Muscle layer of duodenum (tissue), 2 donors: ENCODE measurements around the gene EVI5L.
A peak's percentile ranks its signal among the peaks of the same experiment; 100 is the strongest.
"Not testable (repeated sequence)": the region's sequence is repeated elsewhere in the genome, so short reads cannot be mapped to it uniquely, and the experiment has no call there.

Experiments used
- H3K27ac ChIP-seq: one replicate; pipeline ENCODE4 v1.7.0; 2013; ENCODE audit warnings: mild to moderate bottlenecking, low read length
- H3K27me3 ChIP-seq: one replicate; pipeline ENCODE4 v1.7.0; 2013; ENCODE audit warnings: low read depth, mild to moderate bottlenecking, control low read depth, low read length
- H3K36me3 ChIP-seq, 2 donors: one replicate each; pipeline ENCODE4 v1.7.0; 2013; ENCODE audit warnings: low read length in 2 of 2, control low read depth in 1 of 2, mild to moderate bottlenecking in 1 of 2; ENCODE audit not compliant: insufficient read depth in 2 of 2, control insufficient read depth in 1 of 2
- H3K4me1 ChIP-seq, 2 donors: one replicate each; pipeline ENCODE4 v1.7.0; 2013; ENCODE audit warnings: low read length in 2 of 2, mild to moderate bottlenecking in 2 of 2, control low read depth in 1 of 2, moderate library complexity in 1 of 2; ENCODE audit not compliant: insufficient read depth in 2 of 2, control insufficient read depth in 1 of 2
- H3K4me3 ChIP-seq, 2 donors: one replicate each; pipeline ENCODE4 v1.7.0; 2013; ENCODE audit warnings: low read length in 2 of 2, low read depth in 1 of 2, mild to moderate bottlenecking in 1 of 2
- H3K9me3 ChIP-seq, 2 donors: one replicate each; pipeline ENCODE4 v1.7.0; 2013; ENCODE audit warnings: low read length in 2 of 2, control low read depth in 1 of 2, mild to moderate bottlenecking in 1 of 2; ENCODE audit not compliant: control insufficient read depth in 1 of 2
- donor health status: healthy.

Gene EVI5L

DNA sequence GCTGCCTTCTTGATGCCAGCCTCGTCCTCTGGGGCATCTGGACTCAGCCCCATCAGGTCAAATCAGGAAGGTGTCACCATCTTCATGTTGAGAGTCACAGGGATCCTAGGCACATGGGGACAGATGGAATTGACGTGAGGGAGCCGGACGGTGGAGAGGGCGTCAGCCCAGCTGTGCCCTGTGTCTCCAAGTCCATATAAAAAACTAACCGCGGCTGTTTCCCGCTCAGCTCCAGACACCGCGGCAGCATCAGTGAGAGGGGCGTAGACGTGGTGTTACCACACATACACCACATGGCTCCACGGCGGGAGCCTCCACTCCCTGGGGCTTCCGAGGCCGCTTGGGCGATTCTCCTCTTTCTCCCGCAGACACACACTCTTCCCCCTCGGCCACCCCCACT, 49.8 kb downstream of the EVI5L start:
- H3K9me3 ChIP-seq = no peaks in the 10 kb centered on the region
- H3K27ac ChIP-seq = no peak overlapping the region
- peaks cover under 1% of the 10 kb centered on the region for H3K27me3 ChIP-seq
- H3K4me1 ChIP-seq = peaks cover 0 to under 1% of the 10 kb centered on the region in 2 donors
- no peak overlapping the region for H3K4me3 ChIP-seq
- no peaks in the 10 kb centered on the region for H3K36me3 ChIP-seq

DNA sequence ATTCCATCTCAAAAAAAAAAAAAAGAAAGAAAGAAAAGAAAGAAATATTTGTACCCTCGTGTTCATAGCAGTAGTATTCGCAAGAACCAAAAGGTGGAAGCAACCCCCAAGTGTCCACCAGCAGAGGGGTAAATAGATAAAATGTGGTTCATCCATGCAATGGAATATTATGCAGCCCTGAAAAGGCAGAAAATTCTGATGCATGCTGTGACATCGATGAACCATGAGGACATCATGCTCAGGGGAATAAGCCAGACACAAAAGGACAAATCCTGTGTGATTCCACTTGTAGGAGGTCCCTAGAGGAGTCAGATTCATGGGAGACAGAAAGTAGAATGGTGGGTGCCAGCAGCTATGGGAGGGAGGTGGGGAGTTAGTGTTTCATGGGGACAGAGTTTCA, 51.9 kb downstream of the EVI5L start:
- no peaks in the 10 kb centered on the region for H3K36me3 ChIP-seq

GRCh38 chr19:7883105-7883504, 53.1 kb downstream of the EVI5L start:
- Histone ChIP-seq H3K4me3 (no peak overlapping the region), H3K27ac (no peak overlapping the region), H3K9me3 (no peaks in the 10 kb centered on the region), H3K36me3 (no peaks in the 10 kb centered on the region), H3K4me1 (peaks cover 0 to 2% of the 10 kb centered on the region in 2 donors), H3K27me3 (no peaks in the 10 kb centered on the region)

More for the DNA sequence above, 51.9 kb downstream of the EVI5L start:
- Histone ChIP-seq H3K27me3 (no peaks in the 10 kb centered on the region), H3K27ac (no peak overlapping the region), H3K4me3 (no peak overlapping the region), H3K4me1 (no peaks in the 10 kb centered on the region), H3K9me3 (no peaks in the 10 kb centered on the region)

DNA sequence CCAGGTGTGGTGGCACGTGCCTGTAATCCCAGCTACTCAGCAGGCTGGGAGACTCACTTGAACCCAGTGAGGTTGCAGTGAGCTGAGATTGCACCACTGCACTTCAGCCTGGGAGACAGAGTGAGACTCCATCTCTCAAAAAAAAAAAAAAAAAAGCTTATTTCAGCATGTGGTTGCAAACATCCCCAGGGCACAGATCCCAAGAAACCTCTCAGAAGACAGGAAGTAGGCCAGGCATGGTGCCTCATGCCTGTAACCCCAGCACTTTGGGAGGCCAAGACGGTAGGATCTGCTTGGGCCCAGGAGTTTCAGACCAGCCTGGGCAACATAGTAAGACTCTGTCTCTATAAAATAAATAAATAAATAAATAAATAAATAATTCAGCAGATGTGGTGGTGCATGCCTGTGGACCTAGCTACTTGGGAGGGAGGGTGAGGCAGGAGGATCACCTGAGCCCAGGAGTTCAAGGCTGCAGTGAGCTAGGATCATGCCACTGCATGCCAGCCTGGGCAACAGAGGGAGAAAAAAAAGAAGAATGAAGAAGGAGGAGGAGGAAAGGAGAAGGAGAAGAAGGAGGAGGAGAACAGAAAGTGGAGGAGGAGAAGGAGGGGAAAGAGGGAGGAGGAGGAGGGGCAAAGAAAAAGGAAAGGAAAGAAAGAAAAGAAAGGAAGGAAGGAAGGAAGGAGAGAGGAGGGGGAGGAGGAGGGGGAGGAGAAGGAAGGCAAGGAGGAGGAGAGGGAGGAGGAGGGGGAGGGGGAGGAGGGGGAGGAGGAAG, 54.0 kb downstream of the EVI5L start:
- H3K4me3 ChIP-seq = no peak overlapping the region
- H3K9me3 ChIP-seq = no peaks in the 10 kb centered on the region
- peaks cover 3% of the 10 kb centered on the region for H3K27me3 ChIP-seq
- peaks cover 0 to 8% of the 10 kb centered on the region in 2 donors for H3K4me1 ChIP-seq
- H3K27ac ChIP-seq = no peak overlapping the region
- H3K36me3 ChIP-seq = no peaks in the 10 kb centered on the region

- Histone ChIP-seq H3K27ac (no peak overlapping the region), H3K27me3 (peaks cover 3% of the 10 kb centered on the region), H3K4me1 (peaks cover 0 to 8% of the 10 kb centered on the region in 2 donors), H3K4me3 (no peak overlapping the region), H3K9me3 (no peaks in the 10 kb centered on the region), H3K36me3 (no peaks in the 10 kb centered on the region)
Measured at GRCh38 chr19:7885818-7886217, 55.8 kb downstream of the EVI5L start.

DNA sequence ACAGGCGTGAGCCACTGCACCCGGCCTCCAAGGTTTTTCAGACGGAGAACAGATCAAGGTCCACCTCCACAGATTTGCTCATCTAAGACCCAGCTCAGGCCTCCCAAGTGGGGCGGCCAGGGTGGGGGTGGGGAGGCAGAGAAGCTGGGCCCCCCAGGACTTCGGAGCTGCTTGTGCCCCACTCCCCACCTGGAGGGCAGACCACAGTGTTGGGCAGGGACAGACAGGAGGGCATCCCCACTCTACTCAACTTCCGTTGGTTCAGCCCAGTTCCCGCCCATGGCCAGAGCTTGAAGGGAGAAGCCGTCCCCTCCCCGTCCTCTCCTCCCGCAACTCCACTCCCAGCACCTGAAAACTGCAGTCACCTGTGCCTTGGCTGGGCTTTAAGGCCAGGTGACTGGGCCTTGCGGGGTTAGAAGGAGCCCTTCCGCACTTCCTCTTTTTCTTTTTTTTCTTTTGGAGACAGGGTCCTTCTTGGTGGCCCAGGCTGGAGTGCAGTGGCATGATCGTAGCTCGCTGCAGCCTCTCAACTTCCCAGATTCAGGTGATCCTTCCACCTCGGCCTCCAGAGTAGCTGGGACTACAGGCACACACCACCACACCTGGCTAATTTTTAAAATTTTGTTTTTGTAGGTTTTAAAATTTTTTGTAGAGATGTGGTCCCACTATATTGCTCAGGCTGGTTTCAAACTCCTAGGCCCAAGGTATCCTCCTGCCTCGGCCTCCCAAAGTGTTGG, 57.6 kb downstream of the EVI5L start:
- Histone ChIP-seq H3K27me3 (peaks cover 3% of the 10 kb centered on the region), H3K9me3 (no peaks in the 10 kb centered on the region), H3K27ac (no peak overlapping the region), H3K36me3 (no peaks in the 10 kb centered on the region), H3K4me1 (peaks cover 0 to 8% of the 10 kb centered on the region in 2 donors), H3K4me3 (no peak overlapping the region)

- H3K27ac ChIP-seq = no peak within 1 kb of the TSS
- H3K27me3 ChIP-seq = peaks cover 3% of the 10 kb centered on the region
Measured at GRCh38 chr19:7888145-7888825, 58.3 kb downstream of the EVI5L start, which contains the start of gene LRRC8E. Gene LRRC8E, plus strand, starts transcription at chr19:7888510. Its CDS starts 7,094 bp downstream, at chr19:7895604.

GRCh38 chr19:7888826-7889217, 58.8 kb downstream of the EVI5L start:
- Histone ChIP-seq H3K4me1 (peaks cover 0 to 8% of the 10 kb centered on the region in 2 donors), H3K4me3 (peak overlapping the region; percentile 8 to 21)

More at GRCh38 chr19:7888145-7888825, 58.3 kb downstream of the EVI5L start, which contains the start of gene LRRC8E:
- H3K9me3 ChIP-seq = no peaks in the 10 kb centered on the region
- no peaks in the 10 kb centered on the region for H3K36me3 ChIP-seq
- H3K4me3 ChIP-seq = peak within 1 kb of the TSS; percentile 8 to 21
- peaks cover 0 to 8% of the 10 kb centered on the region in 2 donors for H3K4me1 ChIP-seq

GRCh38 chr19:7893362-7894101, 63.5 kb downstream of the EVI5L start:
- not testable (repeated sequence) for H3K9me3 ChIP-seq, H3K4me1 ChIP-seq, H3K4me3 ChIP-seq, H3K36me3 ChIP-seq, H3K27me3 ChIP-seq, H3K27ac ChIP-seq

More at GRCh38 chr19:7888826-7889217, 58.8 kb downstream of the EVI5L start:
- H3K9me3 ChIP-seq = no peaks in the 10 kb centered on the region
- peaks cover 3% of the 10 kb centered on the region for H3K27me3 ChIP-seq
- H3K27ac ChIP-seq = no peak overlapping the region
- H3K36me3 ChIP-seq = no peaks in the 10 kb centered on the region

- Histone ChIP-seq H3K9me3 (no peaks in the 10 kb centered on the region), H3K36me3 (no peaks in the 10 kb centered on the region), H3K27me3 (no peaks in the 10 kb centered on the region), H3K4me1 (no peaks in the 10 kb centered on the region), H3K4me3 (no peak overlapping the region), H3K27ac (no peak overlapping the region)
Measured at GRCh38 chr19:7894612-7895309, 64.7 kb downstream of the EVI5L start.
